ENCODE data around the gene RNF213.

- TF ChIP-seq, protein P1, sequence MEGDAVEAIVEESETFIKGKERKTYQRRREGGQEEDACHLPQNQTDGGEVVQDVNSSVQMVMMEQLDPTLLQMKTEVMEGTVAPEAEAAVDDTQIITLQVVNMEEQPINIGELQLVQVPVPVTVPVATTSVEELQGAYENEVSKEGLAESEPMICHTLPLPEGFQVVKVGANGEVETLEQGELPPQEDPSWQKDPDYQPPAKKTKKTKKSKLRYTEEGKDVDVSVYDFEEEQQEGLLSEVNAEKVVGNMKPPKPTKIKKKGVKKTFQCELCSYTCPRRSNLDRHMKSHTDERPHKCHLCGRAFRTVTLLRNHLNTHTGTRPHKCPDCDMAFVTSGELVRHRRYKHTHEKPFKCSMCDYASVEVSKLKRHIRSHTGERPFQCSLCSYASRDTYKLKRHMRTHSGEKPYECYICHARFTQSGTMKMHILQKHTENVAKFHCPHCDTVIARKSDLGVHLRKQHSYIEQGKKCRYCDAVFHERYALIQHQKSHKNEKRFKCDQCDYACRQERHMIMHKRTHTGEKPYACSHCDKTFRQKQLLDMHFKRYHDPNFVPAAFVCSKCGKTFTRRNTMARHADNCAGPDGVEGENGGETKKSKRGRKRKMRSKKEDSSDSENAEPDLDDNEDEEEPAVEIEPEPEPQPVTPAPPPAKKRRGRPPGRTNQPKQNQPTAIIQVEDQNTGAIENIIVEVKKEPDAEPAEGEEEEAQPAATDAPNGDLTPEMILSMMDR (conservative IDR thresholded peaks at IDR 0.05), result no peak
- no peak for TF ChIP-seq EZH2 (IDR thresholded peaks at IDR 0.05; ENCODE audit: low read depth)
Observed at GRCh38 chr17:80264205-80265075, 3.8 kb downstream of the RNF213 start.

Data from PC-9 (cell line).